Liver (tissue), 9 donors: ENCODE results near the gene HOXB3. TPM values are rescaled to one million over a fixed set of nuclear protein-coding genes. Genes with fewer than 3 reads are reported as not detected.

Experiments used
- DNase-seq: peaks from one replicate; pipeline ENCODE4 v3.0.0-alpha.2; 2017; ENCODE audit warnings: low spot score
- H3K27ac ChIP-seq, 2 donors: one replicate each; pipeline ENCODE4 v1.7.0; 2013; ENCODE audit warnings: inconsistent platforms in 2 of 2, low read length in 2 of 2, control low read depth in 1 of 2, low read depth in 1 of 2, mild to moderate bottlenecking in 1 of 2
- H3K27me3 ChIP-seq, 4 donors: one replicate each; pipeline versions ENCODE4 v1.6.1 to v1.7.0; 2013; ENCODE audit warnings: low read length in 3 of 4, inconsistent platforms in 1 of 4, mild to moderate bottlenecking in 1 of 4, moderate library complexity in 1 of 4; ENCODE audit not compliant: control insufficient read depth in 4 of 4, insufficient read depth in 4 of 4
- H3K36me3 ChIP-seq, 4 donors: one replicate each; pipeline versions ENCODE4 v1.6.1 to v1.7.0; 2013; ENCODE audit warnings: low read length in 3 of 4, mild to moderate bottlenecking in 3 of 4, low read depth in 1 of 4, moderate library complexity in 1 of 4; ENCODE audit not compliant: control insufficient read depth in 4 of 4, insufficient read depth in 3 of 4
- H3K4me1 ChIP-seq, 4 donors: one replicate each; pipeline versions ENCODE4 v1.6.1 to v1.7.0; 2013; ENCODE audit warnings: low read length in 3 of 4, mild to moderate bottlenecking in 3 of 4, moderate library complexity in 1 of 4; ENCODE audit not compliant: control insufficient read depth in 4 of 4, insufficient read depth in 4 of 4
- H3K4me3 ChIP-seq, 3 donors: one replicate each; pipeline versions ENCODE4 v1.6.1 to v1.7.0; 2013; ENCODE audit warnings: low read length in 3 of 3, control low read depth in 1 of 3, low read depth in 1 of 3, mild to moderate bottlenecking in 1 of 3
- H3K9ac ChIP-seq, 2 donors: one replicate each; pipeline ENCODE4 v1.7.0; 2013; ENCODE audit warnings: low read length in 2 of 2, mild to moderate bottlenecking in 2 of 2, moderate library complexity in 2 of 2, control low read depth in 1 of 2, low read depth in 1 of 2
- H3K9me3 ChIP-seq, 4 donors: one replicate each; pipeline versions ENCODE4 v1.6.1 to v1.7.0; 2013; ENCODE audit warnings: low read length in 3 of 4; ENCODE audit not compliant: control insufficient read depth in 4 of 4
- ATF3 ChIP-seq: IDR thresholded peaks from 2 replicates; pipeline ENCODE4 v1.6.1; 2016; ENCODE audit warnings: antibody characterized with exemption
- EGR1 ChIP-seq, 2 donors: IDR thresholded peaks; 2 replicates each; pipeline ENCODE4 v1.6.1; 2016 to 2018; ENCODE audit warnings: antibody characterized with exemption in 2 of 2, low read depth in 2 of 2
- FOXA1 ChIP-seq: IDR thresholded peaks from 2 replicates; pipeline ENCODE4 v1.6.1; 2016; ENCODE audit warnings: antibody characterized with exemption
- FOXA2 ChIP-seq: IDR thresholded peaks from 2 replicates; pipeline ENCODE4 v1.6.1; 2016; ENCODE audit warnings: antibody characterized with exemption
- GABPA ChIP-seq, 2 donors: IDR thresholded peaks in 1 of 2; conservative IDR thresholded peaks in 1 of 2; 2 replicates each; pipeline ENCODE4 v1.6.1; 2016; ENCODE audit warnings: antibody characterized with exemption in 2 of 2, mild to moderate bottlenecking in 1 of 2, moderate library complexity in 1 of 2
- HNF4A ChIP-seq, 2 donors: conservative IDR thresholded peaks; 2 replicates each; pipeline ENCODE4 v1.6.1; 2016; ENCODE audit warnings: antibody characterized with exemption in 2 of 2, mild to moderate bottlenecking in 2 of 2
- HNF4G ChIP-seq: IDR thresholded peaks from 2 replicates; pipeline ENCODE4 v1.6.1; 2016; ENCODE audit warnings: antibody characterized with exemption
- JUND ChIP-seq, 2 donors: IDR thresholded peaks; 2 replicates each; pipeline ENCODE4 v1.6.1; 2016; ENCODE audit warnings: antibody characterized with exemption in 2 of 2
- RAD21 ChIP-seq, 2 donors: IDR thresholded peaks; 2 replicates each; pipeline ENCODE4 v1.6.1; 2016; ENCODE audit warnings: antibody characterized with exemption in 2 of 2, mild to moderate bottlenecking in 2 of 2
- REST ChIP-seq: IDR thresholded peaks from 2 replicates; pipeline ENCODE4 v1.6.1; 2016; ENCODE audit warnings: antibody characterized with exemption, mild to moderate bottlenecking
- RXRA ChIP-seq, 2 donors: IDR thresholded peaks; 2 replicates each; pipeline ENCODE4 v1.6.1; 2017 to 2018; ENCODE audit warnings: antibody characterized with exemption in 2 of 2, mild to moderate bottlenecking in 1 of 2
- SP1 ChIP-seq: IDR thresholded peaks from 2 replicates; pipeline ENCODE4 v1.6.1; 2018; ENCODE audit warnings: antibody characterized with exemption, mild to moderate bottlenecking
- TAF1 ChIP-seq: conservative IDR thresholded peaks from 2 replicates; pipeline ENCODE4 v1.6.1; 2016; ENCODE audit warnings: antibody characterized with exemption, mild to moderate bottlenecking
- YY1 ChIP-seq: IDR thresholded peaks from 2 replicates; pipeline ENCODE4 v1.6.1; 2016; ENCODE audit warnings: antibody characterized with exemption, mild to moderate bottlenecking
- WGBS: extraction: QIAGEN DNeasy Blood & Tissue Kit; methylation state at CpG from one replicate; pipeline ENCODE4 v1.1.7; 2013; 5-methylcytosine and 5-hydroxymethylcytosine counted together
- polyA plus RNA-seq, 2 donors: library from polyadenylated mRNA; stranded (reverse) in 1 of 2; unstranded in 1 of 2; fragments of 200-250 nt in 1 of 2; fragments of >200 nt in 1 of 2; fragmentation: Nextera tagmentation in 1 of 2; extraction: Ambion mirVana in 1 of 2; gene quantifications; one replicate each; pipeline versions ENCODE4 v1.2.1 to v1.2.3, GENCODE V29; 2013 to 2015
- total RNA-seq, 2 donors: library from RNA; depleted of rRNA; stranded (reverse); fragments of >200 nt; gene quantifications; one replicate each; pipeline ENCODE4 v1.2.3, GENCODE V29; 2014
- TF ChIP-seq, protein P1 (sequence below): fragments of 150-350 bp; IDR thresholded peaks from 2 replicates; pipeline ENCODE4 v1.5.1; 2017; ENCODE audit warnings: improper control_type of control experiment, low read depth, low read length; ENCODE audit not compliant: missing input control
- TF ChIP-seq, protein P2 (sequence below): IDR thresholded peaks from 2 replicates; pipeline ENCODE4 v1.6.1; 2016; ENCODE audit warnings: antibody characterized with exemption
- donor health status: healthy.
- donor health status: healthy.
- donor health status: healthy.
- donor health status: healthy.
- donor health status: healthy.

HOXB3 gene
- total and polyA plus RNA-seq, 4 donors: 0.75 to 2.2 (median 1.2) TPM

DNA sequence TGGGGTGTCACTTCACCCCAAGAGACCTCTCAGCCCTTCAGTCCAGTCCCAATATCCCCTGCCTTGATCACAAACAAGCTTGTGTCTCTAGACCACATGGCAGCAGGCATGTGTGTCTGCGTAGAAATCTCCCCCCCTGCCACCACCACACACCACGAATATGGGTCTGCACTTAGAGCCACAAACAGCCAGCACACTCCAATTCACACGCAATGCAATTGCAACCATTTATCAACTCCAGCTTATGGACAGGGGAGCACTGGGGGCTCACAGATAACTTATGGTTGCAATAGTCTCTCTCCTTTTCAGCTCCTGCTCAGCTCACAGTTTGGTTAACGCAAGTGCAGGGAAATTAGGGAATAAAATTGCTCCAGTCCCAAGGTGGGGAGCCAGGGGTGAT is 33.5 kb upstream of the HOXB3 start:
- Histone ChIP-seq H3K9me3 (no peaks in the 10 kb centered on the region), H3K9ac (no peak overlapping the region), H3K27me3 (peaks cover 4 to 45% (median 33%) of the 10 kb centered on the region in 4 donors), H3K36me3 (no peaks in the 10 kb centered on the region), H3K4me3 (no peak overlapping the region), H3K27ac (no peak overlapping the region), H3K4me1 (peaks cover 7 to 14% (median 13%) of the 10 kb centered on the region in 4 donors)
- no peak for DNase-seq
- WGBS: 18% methylated on average over 4 of the region's 4 CpGs
- TF ChIP-seq HNF4G (no peak), RXRA (IDR thresholded peaks at IDR 0.05) (no peak), ATF3 (no peak), JUND (IDR thresholded peaks at IDR 0.05) (no peak), EGR1 (IDR thresholded peaks at IDR 0.05; ENCODE audit: low read depth in 2 of 2) (no peak), FOXA1 (no peak), SP1 (no peak), FOXA2 (no peak), RAD21 (IDR thresholded peaks at IDR 0.05) (no peak), GABPA (IDR thresholded peaks at IDR 0.05 in 1 of 2, conservative IDR thresholded peaks at IDR 0.05 in 1 of 2) (no peak), TAF1 (no peak), REST (no peak)
- TF ChIP-seq, protein P1, sequence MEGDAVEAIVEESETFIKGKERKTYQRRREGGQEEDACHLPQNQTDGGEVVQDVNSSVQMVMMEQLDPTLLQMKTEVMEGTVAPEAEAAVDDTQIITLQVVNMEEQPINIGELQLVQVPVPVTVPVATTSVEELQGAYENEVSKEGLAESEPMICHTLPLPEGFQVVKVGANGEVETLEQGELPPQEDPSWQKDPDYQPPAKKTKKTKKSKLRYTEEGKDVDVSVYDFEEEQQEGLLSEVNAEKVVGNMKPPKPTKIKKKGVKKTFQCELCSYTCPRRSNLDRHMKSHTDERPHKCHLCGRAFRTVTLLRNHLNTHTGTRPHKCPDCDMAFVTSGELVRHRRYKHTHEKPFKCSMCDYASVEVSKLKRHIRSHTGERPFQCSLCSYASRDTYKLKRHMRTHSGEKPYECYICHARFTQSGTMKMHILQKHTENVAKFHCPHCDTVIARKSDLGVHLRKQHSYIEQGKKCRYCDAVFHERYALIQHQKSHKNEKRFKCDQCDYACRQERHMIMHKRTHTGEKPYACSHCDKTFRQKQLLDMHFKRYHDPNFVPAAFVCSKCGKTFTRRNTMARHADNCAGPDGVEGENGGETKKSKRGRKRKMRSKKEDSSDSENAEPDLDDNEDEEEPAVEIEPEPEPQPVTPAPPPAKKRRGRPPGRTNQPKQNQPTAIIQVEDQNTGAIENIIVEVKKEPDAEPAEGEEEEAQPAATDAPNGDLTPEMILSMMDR: no peak
- TF ChIP-seq, protein P2, sequence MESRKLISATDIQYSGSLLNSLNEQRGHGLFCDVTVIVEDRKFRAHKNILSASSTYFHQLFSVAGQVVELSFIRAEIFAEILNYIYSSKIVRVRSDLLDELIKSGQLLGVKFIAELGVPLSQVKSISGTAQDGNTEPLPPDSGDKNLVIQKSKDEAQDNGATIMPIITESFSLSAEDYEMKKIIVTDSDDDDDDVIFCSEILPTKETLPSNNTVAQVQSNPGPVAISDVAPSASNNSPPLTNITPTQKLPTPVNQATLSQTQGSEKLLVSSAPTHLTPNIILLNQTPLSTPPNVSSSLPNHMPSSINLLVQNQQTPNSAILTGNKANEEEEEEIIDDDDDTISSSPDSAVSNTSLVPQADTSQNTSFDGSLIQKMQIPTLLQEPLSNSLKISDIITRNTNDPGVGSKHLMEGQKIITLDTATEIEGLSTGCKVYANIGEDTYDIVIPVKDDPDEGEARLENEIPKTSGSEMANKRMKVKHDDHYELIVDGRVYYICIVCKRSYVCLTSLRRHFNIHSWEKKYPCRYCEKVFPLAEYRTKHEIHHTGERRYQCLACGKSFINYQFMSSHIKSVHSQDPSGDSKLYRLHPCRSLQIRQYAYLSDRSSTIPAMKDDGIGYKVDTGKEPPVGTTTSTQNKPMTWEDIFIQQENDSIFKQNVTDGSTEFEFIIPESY: no peak

DNA sequence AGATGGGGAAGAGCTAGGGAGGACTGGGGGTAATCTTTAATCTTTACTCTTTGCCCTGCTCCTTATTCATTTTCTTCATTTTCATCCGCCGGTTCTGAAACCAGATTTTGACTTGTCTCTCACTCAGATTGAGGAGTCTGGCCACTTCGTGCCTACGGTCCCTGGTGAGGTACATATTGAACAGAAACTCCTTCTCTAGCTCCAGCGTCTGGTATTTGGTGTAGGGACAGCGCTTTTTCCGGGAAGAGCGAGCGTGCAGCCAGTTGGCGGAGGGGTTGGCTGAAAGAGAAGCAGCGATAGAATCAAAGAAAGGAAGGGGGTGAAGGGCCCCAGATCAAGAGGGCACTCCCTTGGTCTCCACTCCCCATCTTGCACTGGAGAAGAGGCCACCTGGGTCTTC is 32.8 kb upstream of the HOXB3 start:
- Histone ChIP-seq H3K36me3 (no peaks in the 10 kb centered on the region), H3K4me1 (peaks cover 7 to 16% (median 13%) of the 10 kb centered on the region in 4 donors), H3K27me3 (peaks cover 4 to 48% (median 33%) of the 10 kb centered on the region in 4 donors), H3K27ac (no peak overlapping the region), H3K9ac (no peak overlapping the region), H3K4me3 (no peak overlapping the region), H3K9me3 (no peaks in the 10 kb centered on the region)
- 26% methylated on average over 11 of the region's 11 CpGs for WGBS
- no peak for DNase-seq
- TF ChIP-seq, protein P1: no peak
- TF ChIP-seq HNF4G (no peak), FOXA1 (no peak), EGR1 (IDR thresholded peaks at IDR 0.05; ENCODE audit: low read depth in 2 of 2) (no peak), RXRA (IDR thresholded peaks at IDR 0.05) (no peak), YY1 (no peak), SP1 (no peak), HNF4A (conservative IDR thresholded peaks at IDR 0.05) (no peak)
- TF ChIP-seq, protein P2: no peak
